OCI-LY1 (cell line): ENCODE results near the gene FRMD1.

ENCODE experiments used
- CTCF ChIP-seq: fragments of 200-600 bp; sonication (generic), shearing (Covaris generic); IDR thresholded peaks from 2 replicates; pipeline ENCODE4 v1.5.1; 2017; ENCODE audit warnings: mild to moderate bottlenecking, antibody characterized with exemption, low read length, moderate library complexity, mixed read lengths
- EZH2 ChIP-seq: fragments of 200-600 bp; sonication (generic), shearing (Covaris generic); IDR thresholded peaks from 2 replicates; pipeline ENCODE4 v1.8.0; 2017; ENCODE audit warnings: borderline replicate concordance, mixed run types, mild to moderate bottlenecking, antibody characterized with exemption, low read length, moderate library complexity, mixed read lengths

GRCh38 chr6:168122011-168122410, 43.0 kb upstream of the FRMD1 start:
- TF ChIP-seq CTCF = no peak
- no peak for TF ChIP-seq EZH2
